Posterior vena cava (tissue), 2 donors: ENCODE results near the gene PHACTR1. TPM values are rescaled to one million over a fixed set of nuclear protein-coding genes. Genes with fewer than 3 reads are reported as not detected.
"Not testable (repeated sequence)": the region's sequence is repeated elsewhere in the genome, so short reads cannot be mapped to it uniquely, and the experiment has no call there.

Experiments used
- DNase-seq: peaks from one replicate; pipeline ENCODE4 v3.0.0-alpha.2; 2020; ENCODE audit warnings: low spot score
- intact Hi-C, 2 donors: fragments of 100-400 bp; cut with DNase I; formaldehyde crosslinking; loops; one replicate each; pipeline versions ENCODE4 v1.14.1 to v1.14.2; 2022 to 2023
- total RNA-seq, 2 donors: library from RNA; stranded (reverse); fragmentation: NEBNext Ultra II Directional; extraction: Animal tissue kit (Norgen Biotek cat#: 25700); gene quantifications; one replicate each; pipeline ENCODE4 v1.2.1, GENCODE V29; 2021
- donor health status: DM: yes; HTN: yes; CAD: no.
- donor health status: DM: yes; HTN: yes; CAD: no.

Gene PHACTR1
- total RNA-seq, 2 donors from 2014 or later: 6.6 to 9.0 TPM

- intact Hi-C loops: no loop called here
- no peak for DNase-seq
Measured at GRCh38 chr6:12748411-12748810, 31.8 kb downstream of the PHACTR1 start.

- intact Hi-C loops: no loop called here
- DNase-seq: peak; percentile 81
Measured at GRCh38 chr6:12748815-12749521, 32.4 kb downstream of the PHACTR1 start.

DNA sequence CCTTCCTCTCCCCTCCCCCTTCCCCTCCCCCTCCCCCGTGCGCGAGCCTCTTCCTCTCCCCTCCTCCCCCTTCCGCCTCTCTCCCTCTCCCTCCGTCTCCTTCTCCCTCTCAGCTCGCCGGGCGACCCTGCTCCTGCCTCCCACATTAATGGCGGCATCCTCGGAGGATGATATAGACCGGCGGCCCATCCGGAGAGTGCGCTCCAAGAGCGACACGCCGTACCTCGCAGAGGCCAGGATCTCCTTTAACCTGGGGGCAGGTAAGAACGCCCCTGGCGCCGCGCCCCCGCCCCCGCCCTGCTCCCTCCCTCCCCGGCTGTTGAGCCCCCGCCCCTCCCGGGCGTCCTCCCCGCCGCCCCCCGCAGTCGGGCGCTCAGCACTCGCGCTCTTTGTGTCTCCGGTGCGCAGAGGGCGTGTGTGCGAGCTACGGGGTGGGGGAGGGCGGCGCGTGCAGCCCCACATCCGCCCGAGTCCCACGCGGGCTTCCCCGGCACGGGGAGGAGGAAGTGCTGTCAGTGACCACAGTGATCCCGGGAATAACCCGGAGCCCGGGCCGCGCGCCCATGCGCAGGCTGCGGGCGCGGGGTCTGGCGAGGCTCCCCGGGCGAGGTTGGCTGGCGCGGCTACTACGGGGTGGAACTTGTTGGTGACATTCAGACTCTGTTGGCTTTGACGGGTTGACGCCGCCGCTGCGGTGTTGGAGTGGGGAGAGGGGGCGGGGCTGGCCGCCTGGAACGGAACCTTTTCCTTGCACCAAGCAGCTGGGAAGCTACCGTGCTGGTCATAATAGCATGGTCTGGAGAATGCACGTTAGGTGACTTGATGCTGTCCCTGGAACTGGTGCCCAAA is 33.2 kb downstream of the PHACTR1 start:
- intact Hi-C loops: no loop called here

DNA sequence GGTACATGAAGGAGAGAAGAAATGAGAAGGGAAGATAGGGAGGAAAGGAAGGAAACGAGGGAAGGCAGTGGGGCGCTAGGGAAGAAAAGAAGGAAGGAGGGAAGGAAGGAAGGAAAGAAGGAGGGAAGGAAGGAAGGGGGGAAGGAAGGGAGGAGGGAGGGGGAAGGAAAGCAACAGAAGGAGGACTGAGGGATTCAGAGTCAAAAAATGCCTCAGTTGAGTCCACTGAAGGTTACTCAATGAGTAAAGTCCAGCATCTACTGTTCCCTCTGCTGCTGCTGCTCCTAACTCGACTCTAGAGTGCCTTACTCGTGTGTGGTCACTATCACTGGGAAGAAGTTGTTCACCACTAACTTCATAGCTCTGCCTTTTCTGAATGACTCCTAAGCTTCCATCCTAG is 33.8 kb downstream of the PHACTR1 start:
- DNase-seq: no peak
- intact Hi-C loops: no loop called here

More for the DNA sequence above, 33.2 kb downstream of the PHACTR1 start:
- DNase-seq: no peak

DNA sequence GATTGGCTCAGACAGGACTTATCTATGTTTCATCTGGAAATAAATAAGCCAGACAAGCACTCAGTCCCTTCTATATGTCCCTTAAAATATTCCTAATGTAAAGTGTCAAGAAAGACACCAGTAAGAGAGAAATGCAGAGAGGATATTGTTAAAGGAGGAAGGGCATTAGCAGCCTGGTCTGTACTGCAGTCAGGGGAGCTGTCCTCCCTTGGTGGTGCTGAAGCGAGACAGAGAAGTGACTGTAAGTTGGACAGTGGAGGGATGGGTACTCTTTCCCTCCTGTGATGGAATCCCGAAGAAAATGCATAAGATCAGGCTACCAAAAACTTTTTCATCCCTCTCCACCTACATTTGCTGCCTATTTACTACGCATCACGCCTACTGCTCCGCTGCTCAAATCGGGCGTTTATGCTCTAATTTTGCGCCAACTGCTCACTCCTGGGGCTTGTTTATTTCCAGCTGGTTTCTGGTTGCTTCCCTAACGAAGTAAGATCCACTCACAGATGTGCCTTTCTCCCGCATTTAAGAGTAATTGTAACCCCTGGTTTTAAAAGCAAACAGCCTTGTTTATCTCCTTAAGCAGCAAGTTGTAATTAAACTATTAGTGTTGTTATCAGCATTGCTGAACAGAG is 35.2 kb downstream of the PHACTR1 start:
- intact Hi-C loops: no loop called here
- DNase-seq: no peak

- DNase-seq: no peak
- intact Hi-C loops: no loop called here
Measured at GRCh38 chr6:12753036-12753435, 36.5 kb downstream of the PHACTR1 start.

- no peak for DNase-seq
- intact Hi-C loops: no loop called here
Measured at GRCh38 chr6:12760226-12760625, 43.7 kb downstream of the PHACTR1 start.

DNA sequence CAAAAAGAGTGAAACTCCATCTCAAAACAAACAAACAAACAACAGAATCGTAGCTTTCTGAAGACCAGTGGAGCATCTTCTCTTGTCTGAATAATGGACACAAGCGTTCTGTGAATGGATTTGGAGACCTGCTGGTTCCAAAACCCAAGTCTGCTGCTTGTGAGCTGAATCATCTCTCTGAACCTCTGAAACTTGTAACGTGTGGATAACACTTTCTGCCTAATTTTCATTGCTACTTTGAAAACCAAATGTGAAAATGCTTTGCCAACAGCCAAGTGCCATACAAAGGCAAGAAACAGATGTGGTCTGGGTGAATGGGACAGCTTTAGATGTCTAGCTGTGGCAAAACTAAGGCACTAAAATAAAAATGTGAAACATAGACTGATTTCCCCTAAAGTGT is 44.3 kb downstream of the PHACTR1 start:
- DNase-seq: no peak
- intact Hi-C loops: no loop called here

DNA sequence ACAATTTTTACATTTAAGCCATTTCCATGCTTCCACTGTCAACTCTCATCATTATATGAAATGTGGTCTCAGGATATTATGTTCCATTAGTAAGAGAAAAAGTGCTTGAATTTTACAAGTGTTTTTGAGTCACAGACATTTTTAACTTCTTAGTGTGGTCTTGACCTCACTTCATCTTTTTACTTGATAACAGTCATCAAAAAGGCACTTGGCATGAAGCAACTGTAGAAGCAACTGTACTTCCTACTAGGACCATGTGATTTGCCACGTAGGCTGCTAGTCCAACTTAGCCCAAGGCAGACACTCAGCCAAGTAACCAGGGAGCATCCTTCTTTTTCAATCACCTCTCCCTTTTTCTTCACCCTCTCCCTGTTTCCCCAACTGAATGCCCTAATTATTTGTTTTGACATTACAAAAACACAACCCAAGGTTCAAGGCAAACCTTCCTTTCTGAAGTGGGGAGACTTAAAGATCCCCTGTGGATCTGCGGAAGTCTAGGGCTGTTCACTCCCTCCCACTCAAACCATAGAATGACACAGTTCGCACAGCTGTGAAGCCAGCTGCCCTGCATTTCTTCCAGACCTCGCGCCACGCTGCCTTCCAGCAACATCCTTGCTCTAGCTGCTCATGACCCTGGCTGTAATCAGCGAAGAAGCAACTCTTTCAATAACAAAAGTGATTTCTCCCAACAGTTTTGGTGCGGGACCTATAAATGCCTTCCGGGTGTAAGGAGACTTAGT is 45.0 kb downstream of the PHACTR1 start:
- intact Hi-C loops: no loop called here
- no peak for DNase-seq

DNA sequence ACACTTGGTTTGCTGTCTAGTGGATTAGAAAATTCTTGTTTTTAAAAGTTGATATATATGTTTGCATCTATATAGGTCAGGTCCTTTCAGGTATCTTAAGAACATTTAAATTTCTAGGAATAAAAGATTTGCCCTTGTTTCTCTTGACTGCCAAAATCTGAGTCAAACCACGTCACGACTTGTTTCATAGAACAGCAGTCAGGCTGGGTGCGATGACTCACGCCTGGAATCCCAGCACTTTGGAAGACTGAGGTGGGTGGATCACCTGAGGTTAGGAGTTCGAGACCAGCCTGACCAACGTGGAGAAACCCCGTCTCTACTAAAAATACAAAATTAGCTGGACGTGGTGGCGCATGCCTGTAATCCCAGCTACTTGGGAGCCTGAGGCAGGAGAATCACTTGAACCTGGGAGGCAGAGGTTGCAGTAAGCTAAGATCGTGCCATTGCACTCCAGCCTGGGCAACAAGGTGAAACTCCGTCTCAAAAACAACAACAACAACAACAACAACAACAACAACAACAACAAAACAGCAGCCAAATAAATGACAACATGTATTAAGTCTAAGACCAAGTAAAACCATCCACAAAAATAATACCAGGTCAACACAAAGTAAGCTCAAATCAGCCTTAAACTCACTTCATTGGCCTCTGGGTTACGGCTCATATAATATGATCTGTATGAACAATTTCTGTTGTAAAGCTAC is 46.3 kb downstream of the PHACTR1 start:
- DNase-seq, intact Hi-C loops: not testable (repeated sequence)

- DNase-seq: no peak
Measured at GRCh38 chr6:12766365-12766764, 49.8 kb downstream of the PHACTR1 start.

DNA sequence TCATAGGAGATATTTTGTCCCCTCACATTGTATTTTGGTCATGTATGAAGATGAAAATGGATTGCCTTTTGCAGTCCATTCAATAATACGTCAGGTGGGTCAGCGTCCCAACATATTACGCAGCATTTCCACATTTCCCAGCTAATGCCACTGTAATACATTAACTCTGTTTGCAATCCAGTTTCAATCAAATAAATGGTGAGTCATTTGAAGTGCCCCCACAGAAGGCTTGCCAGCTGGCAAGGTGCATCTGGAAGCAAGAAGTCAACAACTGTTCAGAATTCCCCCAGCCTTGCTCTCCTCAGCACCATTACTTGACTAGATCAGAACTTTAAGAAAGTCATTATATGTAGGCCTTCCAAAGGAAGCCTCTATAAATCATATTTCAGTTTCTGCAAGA is 50.4 kb downstream of the PHACTR1 start:
- intact Hi-C loops: no loop called here
- DNase-seq: no peak

More at GRCh38 chr6:12766365-12766764, 49.8 kb downstream of the PHACTR1 start:
- intact Hi-C loops: no loop called here

DNA sequence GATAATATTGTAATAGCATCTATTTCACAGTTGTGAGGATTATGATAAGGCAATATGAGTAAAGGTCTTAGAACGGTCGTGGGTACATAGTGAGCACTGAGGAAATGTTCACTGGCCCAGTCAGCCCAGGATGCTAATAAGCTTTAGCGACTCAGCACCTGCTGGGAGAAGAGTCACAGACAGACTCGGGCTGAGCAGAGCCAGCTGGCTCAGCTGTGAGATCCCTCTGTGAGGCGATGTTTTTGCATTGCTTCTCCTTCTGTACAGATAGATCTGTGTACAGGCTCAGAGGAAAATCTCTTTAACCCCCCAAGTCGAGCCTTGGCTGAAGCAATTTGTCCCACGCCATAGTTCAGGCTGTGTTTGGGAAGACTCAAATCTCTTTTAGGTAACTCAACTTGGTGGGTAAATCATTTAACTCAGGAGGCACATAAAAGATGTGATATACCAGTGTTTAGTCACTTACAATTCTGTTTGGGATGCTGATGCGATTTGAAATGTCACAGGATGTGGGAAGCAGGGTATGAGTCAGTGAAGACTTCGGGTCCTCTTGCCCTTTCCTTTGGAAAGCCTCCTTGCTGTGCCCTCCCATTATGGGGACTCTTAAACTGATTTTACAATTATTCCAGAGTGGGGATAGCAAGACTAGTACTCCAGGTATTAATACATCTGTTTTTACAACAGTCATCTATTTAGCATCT is 53.1 kb downstream of the PHACTR1 start:
- no peak for DNase-seq
- intact Hi-C loops: no loop called here

GRCh38 chr6:12772416-12772815 is 55.8 kb downstream of the PHACTR1 start:
- no peak for DNase-seq
- intact Hi-C loops: no loop called here

GRCh38 chr6:12776291-12776690 is 59.7 kb downstream of the PHACTR1 start:
- intact Hi-C loops: no loop called here
- DNase-seq: no peak

GRCh38 chr6:12779772-12780171 is 63.2 kb downstream of the PHACTR1 start:
- intact Hi-C loops: no loop called here
- no peak for DNase-seq

DNA sequence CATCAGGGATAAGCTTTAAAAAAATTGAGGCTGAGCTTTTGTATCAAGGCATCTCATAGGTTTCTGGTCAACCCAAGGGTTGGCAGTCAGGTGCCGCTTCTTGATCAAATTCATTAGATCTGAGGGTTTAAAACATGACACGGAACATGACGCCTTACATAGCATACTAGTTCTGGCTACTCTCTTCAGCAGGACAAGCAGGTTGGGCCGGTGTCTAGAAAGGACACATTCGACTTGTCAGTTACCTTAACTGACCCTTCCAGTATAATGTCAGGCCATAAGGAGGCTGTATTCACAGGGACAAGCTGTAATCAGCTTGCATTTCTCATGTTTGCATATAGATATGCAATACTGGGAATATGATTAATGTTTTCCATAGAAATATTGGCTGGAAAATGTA is 65.6 kb downstream of the PHACTR1 start:
- DNase-seq: no peak
- intact Hi-C loops: no loop called here

GRCh38 chr6:12785301-12785700 is 68.7 kb downstream of the PHACTR1 start:
- intact Hi-C loops: no loop called here
- DNase-seq: no peak
